ENCODE measurements around the gene IL24.

Gene IL24

DNA sequence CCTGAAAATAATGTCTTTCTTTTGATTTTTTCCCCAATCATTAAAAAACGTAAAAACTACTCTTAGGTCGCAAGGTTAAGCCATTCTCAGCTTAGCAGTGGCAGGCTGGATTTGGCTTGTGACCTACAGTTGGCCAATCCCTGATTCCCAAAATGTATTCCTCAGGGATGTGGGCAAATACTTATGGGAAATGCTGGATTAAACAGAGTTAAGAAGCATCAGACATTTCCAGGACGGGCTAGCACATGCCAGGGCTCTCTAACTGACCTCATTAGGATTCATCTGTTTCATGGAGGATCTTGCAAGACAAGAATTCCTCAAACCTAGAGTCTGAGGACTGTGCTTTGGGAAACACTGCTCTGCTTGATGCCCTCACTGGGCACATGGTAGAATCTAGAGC, 982 bp upstream of the IL24 start:
- no peaks in the 10 kb centered on the region for H3K36me3 ChIP-seq (ENCODE audit: control insufficient read depth, insufficient read depth, low read length)
- no peaks in the 10 kb centered on the region for H3K27me3 ChIP-seq (ENCODE audit: control insufficient read depth, insufficient read depth, low read length)
- H3K27ac ChIP-seq = no peak overlapping the region
- no peaks in the 10 kb centered on the region for H3K9me3 ChIP-seq (ENCODE audit: control insufficient read depth, low read length)
- no peaks in the 10 kb centered on the region for H3K4me1 ChIP-seq
- H3K4me3 ChIP-seq (ENCODE audit: low read depth, low read length) = no peak overlapping the region
- H3K4me2 ChIP-seq (ENCODE audit: low read length) = no peak overlapping the region
- H3K79me2 ChIP-seq = no peaks in the 10 kb centered on the region
- no peak for TF ChIP-seq CTCF (IDR thresholded peaks at IDR 0.05)
- no peak overlapping the region for H2AFZ ChIP-seq
- no peak overlapping the region for H3K9ac ChIP-seq

DNA sequence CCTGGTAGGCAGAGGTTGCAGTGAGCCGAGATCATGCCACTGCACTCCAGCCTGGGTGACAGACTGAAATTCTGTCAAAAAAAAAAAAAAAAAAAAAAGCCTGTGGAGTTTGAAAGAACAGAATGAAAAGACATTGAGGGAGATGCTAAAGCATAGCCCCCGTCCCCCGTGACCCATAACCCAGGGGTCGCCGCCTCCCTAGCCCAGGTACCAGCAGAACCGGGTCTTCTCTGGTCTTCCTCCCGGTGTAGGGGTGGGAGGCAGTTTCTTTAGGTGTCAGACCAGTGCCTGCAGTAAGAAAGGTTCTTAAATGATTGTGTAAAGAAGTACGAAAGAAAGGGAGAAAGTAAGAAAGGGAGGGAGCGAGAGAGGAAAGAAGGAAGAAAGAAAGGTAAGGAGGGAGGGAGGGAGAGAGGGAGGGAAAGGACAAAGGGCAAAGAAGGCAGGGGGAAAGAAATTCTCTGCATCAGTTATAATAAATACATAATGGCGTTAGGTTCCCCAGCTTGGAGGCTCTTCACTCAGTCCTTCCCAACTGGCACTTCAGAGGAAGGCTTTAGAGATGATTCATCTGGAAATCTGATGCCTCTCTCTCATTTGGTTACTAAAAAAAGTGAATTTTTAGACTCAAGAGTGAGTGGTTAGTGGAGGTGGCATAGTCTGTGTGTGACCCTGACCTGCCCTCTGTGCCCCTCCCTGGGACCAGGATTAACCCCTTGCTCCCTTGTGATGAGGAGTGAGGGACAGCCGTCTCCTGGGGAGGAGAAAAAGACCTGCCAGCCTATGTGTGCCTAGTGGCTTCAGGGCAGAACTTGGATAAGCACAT, 1.1 kb downstream of the IL24 start:
- Histone ChIP-seq H3K9ac (no peak overlapping the region), H3K36me3 (ENCODE audit: control insufficient read depth, insufficient read depth, low read length) (no peaks in the 10 kb centered on the region), H3K4me2 (ENCODE audit: low read length) (no peak overlapping the region), H3K4me1 (no peaks in the 10 kb centered on the region), H3K27me3 (ENCODE audit: control insufficient read depth, insufficient read depth, low read length) (no peaks in the 10 kb centered on the region), H3K9me3 (ENCODE audit: control insufficient read depth, low read length) (no peaks in the 10 kb centered on the region), H3K79me2 (no peaks in the 10 kb centered on the region), H3K27ac (no peak overlapping the region), H3K4me3 (ENCODE audit: low read depth, low read length) (no peak overlapping the region), H2AFZ (no peak overlapping the region)
- no peak for TF ChIP-seq CTCF (IDR thresholded peaks at IDR 0.05)

GRCh38 chr1:206898915-206899431, 1.7 kb downstream of the IL24 start:
- no peak overlapping the region for H3K27ac ChIP-seq
- no peak overlapping the region for H3K4me2 ChIP-seq (ENCODE audit: low read length)
- no peaks in the 10 kb centered on the region for H3K36me3 ChIP-seq (ENCODE audit: control insufficient read depth, insufficient read depth, low read length)
- H3K9ac ChIP-seq = no peak overlapping the region
- no peaks in the 10 kb centered on the region for H3K27me3 ChIP-seq (ENCODE audit: control insufficient read depth, insufficient read depth, low read length)
- H3K4me3 ChIP-seq (ENCODE audit: low read depth, low read length) = no peak overlapping the region
- H2AFZ ChIP-seq = no peak overlapping the region
- no peaks in the 10 kb centered on the region for H3K9me3 ChIP-seq (ENCODE audit: control insufficient read depth, low read length)
- TF ChIP-seq CTCF (IDR thresholded peaks at IDR 0.05) = no peak
- no peaks in the 10 kb centered on the region for H3K79me2 ChIP-seq
- no peaks in the 10 kb centered on the region for H3K4me1 ChIP-seq

GRCh38 chr1:206899717-206900116, 2.5 kb downstream of the IL24 start:
- Histone ChIP-seq H3K9ac (no peak overlapping the region), H3K79me2 (no peaks in the 10 kb centered on the region), H3K9me3 (ENCODE audit: control insufficient read depth, low read length) (no peaks in the 10 kb centered on the region), H3K4me1 (no peaks in the 10 kb centered on the region), H3K4me3 (ENCODE audit: low read depth, low read length) (no peak overlapping the region), H3K4me2 (ENCODE audit: low read length) (no peak overlapping the region), H3K27ac (no peak overlapping the region), H3K36me3 (ENCODE audit: control insufficient read depth, insufficient read depth, low read length) (no peaks in the 10 kb centered on the region), H3K27me3 (ENCODE audit: control insufficient read depth, insufficient read depth, low read length) (no peaks in the 10 kb centered on the region), H2AFZ (no peak overlapping the region)
- no peak for TF ChIP-seq CTCF (IDR thresholded peaks at IDR 0.05)

DNA sequence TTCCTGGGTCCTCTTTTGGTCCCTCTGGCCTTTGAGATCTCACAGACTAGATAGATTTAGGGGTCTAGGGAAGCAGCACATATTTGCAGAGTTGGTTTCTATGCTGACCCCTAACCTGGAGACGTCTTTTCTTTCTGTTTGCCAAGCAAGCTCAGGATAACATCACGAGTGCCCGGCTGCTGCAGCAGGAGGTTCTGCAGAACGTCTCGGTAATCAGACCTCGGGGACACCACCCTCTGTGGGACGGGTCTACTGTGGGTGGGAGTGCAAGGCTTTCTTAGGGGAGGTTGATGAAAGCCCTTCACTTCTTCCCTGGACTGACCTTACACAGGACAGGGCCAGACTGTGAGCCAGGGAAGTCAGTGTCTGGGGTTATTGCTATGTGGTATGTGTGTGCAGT, 2.9 kb downstream of the IL24 start:
- Histone ChIP-seq H3K27me3 (ENCODE audit: control insufficient read depth, insufficient read depth, low read length) (no peaks in the 10 kb centered on the region), H3K4me3 (ENCODE audit: low read depth, low read length) (no peak overlapping the region), H3K9ac (no peak overlapping the region), H2AFZ (no peak overlapping the region), H3K4me2 (ENCODE audit: low read length) (no peak overlapping the region), H3K9me3 (ENCODE audit: control insufficient read depth, low read length) (no peaks in the 10 kb centered on the region), H3K4me1 (no peaks in the 10 kb centered on the region), H3K79me2 (no peaks in the 10 kb centered on the region), H3K27ac (no peak overlapping the region), H3K36me3 (ENCODE audit: control insufficient read depth, insufficient read depth, low read length) (no peaks in the 10 kb centered on the region)
- no peak for TF ChIP-seq CTCF (IDR thresholded peaks at IDR 0.05)

Data from parathyroid adenoma (tissue), 2 donors.